Kidney epithelial cell (primary cell): Measurements from ENCODE around the gene TDRD12. TPM values are rescaled to one million over a fixed set of nuclear protein-coding genes. Genes with fewer than 3 reads are reported as not detected.

Experiments used
- DNase-seq: peaks from one replicate; pipeline ENCODE4 v3.0.0-alpha.2; 2010; ENCODE audit warnings: low read depth
- H3K27me3 ChIP-seq: 2 replicates; pipeline ENCODE4 v1.6.0; 2011; ENCODE audit warnings: low read length; ENCODE audit not compliant: control insufficient read depth, insufficient read depth
- H3K36me3 ChIP-seq: 2 replicates; pipeline ENCODE4 v1.5.1; 2011; ENCODE audit warnings: low read length; ENCODE audit not compliant: control insufficient read depth, insufficient read depth
- H3K4me3 ChIP-seq: 2 replicates; pipeline ENCODE4 v1.5.1; 2011; ENCODE audit warnings: low read depth, mild to moderate bottlenecking, control low read depth, low read length
- total RNA-seq: library from RNA; depleted of rRNA; stranded (reverse); fragments of >200 nt; gene quantifications from 2 replicates; pipeline ENCODE4 v1.2.3, GENCODE V29; 2015
- TF ChIP-seq, protein P1 (sequence below): IDR thresholded peaks from 2 replicates; pipeline ENCODE4 v1.5.1; 2011; ENCODE audit warnings: mild to moderate bottlenecking, moderate library complexity, low read length, control low read depth, inconsistent platforms; ENCODE audit not compliant: insufficient read depth, poor library complexity, severe bottlenecking

Gene TDRD12
- total RNA-seq, 1 donor from 2014 or later: 0.29 TPM

- H3K4me3 ChIP-seq: no peak overlapping the region
- H3K36me3 ChIP-seq: no peaks in the 10 kb centered on the region
- no peak for DNase-seq
- peaks cover 24% of the 10 kb centered on the region for H3K27me3 ChIP-seq
- TF ChIP-seq, protein P1, sequence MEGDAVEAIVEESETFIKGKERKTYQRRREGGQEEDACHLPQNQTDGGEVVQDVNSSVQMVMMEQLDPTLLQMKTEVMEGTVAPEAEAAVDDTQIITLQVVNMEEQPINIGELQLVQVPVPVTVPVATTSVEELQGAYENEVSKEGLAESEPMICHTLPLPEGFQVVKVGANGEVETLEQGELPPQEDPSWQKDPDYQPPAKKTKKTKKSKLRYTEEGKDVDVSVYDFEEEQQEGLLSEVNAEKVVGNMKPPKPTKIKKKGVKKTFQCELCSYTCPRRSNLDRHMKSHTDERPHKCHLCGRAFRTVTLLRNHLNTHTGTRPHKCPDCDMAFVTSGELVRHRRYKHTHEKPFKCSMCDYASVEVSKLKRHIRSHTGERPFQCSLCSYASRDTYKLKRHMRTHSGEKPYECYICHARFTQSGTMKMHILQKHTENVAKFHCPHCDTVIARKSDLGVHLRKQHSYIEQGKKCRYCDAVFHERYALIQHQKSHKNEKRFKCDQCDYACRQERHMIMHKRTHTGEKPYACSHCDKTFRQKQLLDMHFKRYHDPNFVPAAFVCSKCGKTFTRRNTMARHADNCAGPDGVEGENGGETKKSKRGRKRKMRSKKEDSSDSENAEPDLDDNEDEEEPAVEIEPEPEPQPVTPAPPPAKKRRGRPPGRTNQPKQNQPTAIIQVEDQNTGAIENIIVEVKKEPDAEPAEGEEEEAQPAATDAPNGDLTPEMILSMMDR: no peak
Measured at GRCh38 chr19:32822916-32823746, 103.6 kb downstream of the TDRD12 start.

GRCh38 chr19:32823747-32824102 is 104.2 kb downstream of the TDRD12 start:
- H3K4me3 ChIP-seq: no peak overlapping the region
- DNase-seq: no peak
- H3K27me3 ChIP-seq: peaks cover 24% of the 10 kb centered on the region
- H3K36me3 ChIP-seq: no peaks in the 10 kb centered on the region
- TF ChIP-seq, protein P1: no peak

DNA sequence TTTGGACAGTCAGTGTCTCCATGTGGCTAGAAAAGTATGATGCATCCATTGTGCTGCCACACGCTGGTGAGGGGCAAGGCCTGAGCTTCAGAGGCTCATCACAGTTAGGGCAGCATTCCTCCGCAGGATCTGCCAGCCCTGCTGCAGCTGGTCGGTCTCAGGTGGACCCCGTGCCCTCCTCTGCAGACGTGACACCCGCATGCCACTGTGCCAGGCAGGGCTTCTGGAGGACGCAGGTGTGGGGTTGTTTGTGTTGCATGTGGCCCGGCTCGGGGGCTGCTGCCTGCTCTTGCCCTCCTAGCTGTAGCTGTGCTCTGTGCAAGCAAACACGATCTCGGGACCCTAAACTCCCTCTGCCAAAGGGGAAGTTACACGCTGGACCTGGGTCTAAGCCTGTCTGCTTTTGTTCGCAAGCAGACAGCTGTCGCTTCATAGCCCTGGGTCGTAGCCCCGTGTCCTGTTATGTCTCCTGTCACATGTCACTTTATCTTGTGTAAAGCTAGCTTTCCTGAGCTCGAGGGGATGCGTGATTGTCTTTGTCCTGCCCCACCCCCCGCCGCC is 104.7 kb downstream of the TDRD12 start:
- peaks cover 24% of the 10 kb centered on the region for H3K27me3 ChIP-seq
- DNase-seq: no peak
- no peak overlapping the region for H3K4me3 ChIP-seq
- no peaks in the 10 kb centered on the region for H3K36me3 ChIP-seq
- TF ChIP-seq, protein P1: no peak

GRCh38 chr19:32824916-32825608 is 105.5 kb downstream of the TDRD12 start:
- DNase-seq: no peak
- H3K4me3 ChIP-seq: no peak overlapping the region
- TF ChIP-seq, protein P1: no peak
- H3K36me3 ChIP-seq: no peaks in the 10 kb centered on the region
- peaks cover 19% of the 10 kb centered on the region for H3K27me3 ChIP-seq

DNA sequence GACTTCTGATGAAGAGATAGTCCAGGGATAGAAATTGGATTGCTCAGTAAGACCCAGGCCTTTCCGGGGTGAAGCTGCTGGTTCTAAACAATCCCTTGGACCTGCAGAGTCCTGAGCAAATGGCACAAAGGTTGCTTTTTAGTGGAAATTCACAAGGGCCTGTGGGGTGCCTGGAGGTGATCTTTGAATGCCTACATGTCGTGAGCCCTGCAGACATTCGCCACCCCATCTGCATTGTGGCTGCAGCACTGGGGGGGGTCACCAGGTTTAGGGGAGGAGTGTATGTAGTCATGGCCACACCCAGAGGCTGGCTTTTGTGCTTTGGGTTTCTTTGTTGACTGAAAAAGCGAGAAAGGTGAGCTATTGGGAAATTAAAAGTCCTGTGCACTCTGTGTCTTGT is 108.6 kb downstream of the TDRD12 start:
- H3K4me3 ChIP-seq: no peak overlapping the region
- peaks cover 16% of the 10 kb centered on the region for H3K27me3 ChIP-seq
- TF ChIP-seq, protein P1: no peak
- no peaks in the 10 kb centered on the region for H3K36me3 ChIP-seq
- no peak for DNase-seq
